Dedifferentiated amniotic fluid mesenchymal stem cell (primary cell): Measurements from ENCODE around the gene MTX1.
"Not testable (repeated sequence)": the region's sequence is repeated elsewhere in the genome, so short reads cannot be mapped to it uniquely, and the experiment has no call there.

Experiments
- DNase-seq: peaks from one replicate; pipeline ENCODE4 v3.0.0-alpha.2; 2016; ENCODE audit errors: extremely low spot score

MTX1 gene

GRCh38 chr1:155208541-155209311, at the start of gene MTX1:
Gene MTX1, plus strand, starts transcription at chr1:155208695. Its CDS starts 110 bp downstream, at chr1:155208805.
- DNase-seq = peak; percentile 82

DNA sequence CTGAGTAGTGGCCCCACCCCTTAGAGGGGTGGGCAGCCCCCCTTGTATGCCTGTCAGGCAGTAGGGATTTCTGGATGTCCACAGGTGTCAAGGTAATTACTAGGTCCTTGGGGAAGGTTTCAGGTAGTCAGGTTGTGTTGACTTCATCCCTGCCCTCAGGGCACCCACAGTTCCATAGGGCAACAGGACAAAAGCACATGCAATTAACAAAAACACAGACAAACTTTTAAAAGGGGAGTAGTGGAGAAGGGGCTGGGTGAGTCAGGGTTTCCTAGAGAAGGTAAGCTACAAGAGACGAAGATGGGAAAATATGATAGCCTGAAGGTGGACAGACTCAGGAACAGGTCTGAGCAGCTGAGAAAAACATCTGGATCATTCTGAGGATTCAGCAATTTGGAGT, 49.5 kb upstream of the MTX1 start:
- DNase-seq = no peak

- DNase-seq = no peak
These were observed 48.4 kb upstream of the MTX1 start for GRCh38 chr1:155160128-155160527.

DNA sequence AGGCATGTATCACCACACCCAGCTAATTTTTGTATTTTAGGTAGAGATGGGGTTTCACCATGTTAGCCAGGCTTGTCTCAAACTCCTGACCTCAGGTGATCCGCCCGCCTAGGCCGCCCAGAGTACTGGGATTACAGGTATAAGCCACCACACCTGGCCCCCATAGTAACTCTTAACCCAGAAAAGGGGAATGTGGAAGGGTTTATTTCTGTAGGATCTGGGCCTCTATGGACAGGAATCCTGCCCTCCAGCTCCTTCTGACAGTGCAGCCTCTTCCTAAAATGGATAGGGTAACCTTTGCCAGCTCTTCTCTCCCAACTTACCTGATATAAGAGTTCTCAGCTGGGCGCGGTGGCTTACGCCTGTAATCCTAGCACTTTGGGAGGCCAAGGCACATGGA, 45.9 kb upstream of the MTX1 start:
- not testable (repeated sequence) for DNase-seq

DNA sequence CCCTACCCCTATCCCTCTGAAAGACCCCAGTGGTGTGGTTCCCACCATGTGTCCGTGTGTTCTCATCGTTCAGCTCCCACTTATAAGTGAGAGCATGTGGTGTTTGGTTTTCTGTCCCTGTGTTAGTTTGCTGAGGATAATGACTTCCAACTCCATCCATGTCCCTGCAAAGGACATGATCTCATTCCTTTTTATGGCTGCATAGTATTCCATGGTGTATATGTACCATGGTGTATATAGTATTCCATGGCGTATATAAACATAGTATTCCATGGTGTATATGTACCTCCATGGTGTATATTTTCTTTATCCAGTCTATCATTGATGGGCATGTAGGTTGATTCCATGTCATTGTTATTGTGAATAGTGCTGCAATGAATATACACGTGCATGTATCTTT, 44.7 kb upstream of the MTX1 start:
- DNase-seq = not testable (repeated sequence)

DNA sequence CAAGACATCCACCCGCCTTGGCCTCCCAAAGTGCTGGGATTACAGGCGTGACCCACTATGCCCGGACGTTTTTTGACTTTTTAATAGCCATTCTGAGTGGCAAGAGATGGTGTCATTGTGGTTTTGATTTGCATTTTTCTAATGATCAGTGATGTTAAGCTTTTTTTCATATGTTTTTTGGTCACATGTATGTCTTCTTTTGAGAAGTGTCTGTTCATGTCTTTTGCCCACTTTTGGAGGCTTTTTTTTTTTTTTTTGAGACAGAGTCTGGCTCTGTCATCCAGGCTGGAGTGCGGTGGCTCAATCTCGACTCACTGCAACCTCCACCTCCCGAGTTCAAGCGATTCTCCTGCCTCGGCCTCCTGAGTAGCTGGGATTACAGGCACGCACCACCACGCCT, 43.9 kb upstream of the MTX1 start:
- not testable (repeated sequence) for DNase-seq

- no peak for DNase-seq
These were observed 42.4 kb upstream of the MTX1 start for GRCh38 chr1:155166051-155166470.

DNA sequence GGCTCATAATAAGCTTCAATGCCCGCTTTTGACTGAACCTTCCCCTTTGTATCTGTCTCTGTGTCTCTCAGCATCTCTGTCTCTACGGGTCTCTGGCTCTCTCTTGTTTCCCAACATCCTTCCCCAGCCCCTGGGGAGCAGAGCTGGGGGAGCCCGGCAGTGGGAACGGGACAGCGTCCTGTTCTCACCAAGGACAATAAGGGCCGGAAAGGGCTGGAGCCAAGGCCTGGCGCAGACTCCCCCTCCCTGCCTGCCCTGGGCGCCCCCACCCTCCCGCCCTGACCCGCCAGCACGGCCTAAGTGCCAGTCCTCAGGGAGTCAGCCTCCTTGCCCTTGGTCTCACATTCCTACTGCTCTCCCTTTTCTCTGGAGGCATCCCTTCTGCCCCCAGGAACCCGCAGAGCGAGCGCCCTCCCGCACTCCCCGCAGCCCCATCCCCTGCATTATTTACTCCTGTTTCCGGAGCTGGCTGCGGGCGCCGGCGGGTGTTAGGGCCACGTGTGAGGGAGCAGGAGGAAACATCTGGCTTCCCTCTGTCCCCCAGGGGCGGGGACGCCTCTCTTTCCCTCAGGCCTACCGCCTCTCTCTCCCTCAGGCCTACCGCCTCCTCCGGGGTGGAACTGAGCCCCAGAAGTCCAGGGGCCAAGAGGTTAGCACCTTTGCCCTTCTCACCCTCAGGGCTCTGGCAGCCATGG, 41.9 kb upstream of the MTX1 start:
- no peak for DNase-seq

- peak; percentile 69 for DNase-seq
These were observed 41.1 kb upstream of the MTX1 start for GRCh38 chr1:155167166-155168104.

DNA sequence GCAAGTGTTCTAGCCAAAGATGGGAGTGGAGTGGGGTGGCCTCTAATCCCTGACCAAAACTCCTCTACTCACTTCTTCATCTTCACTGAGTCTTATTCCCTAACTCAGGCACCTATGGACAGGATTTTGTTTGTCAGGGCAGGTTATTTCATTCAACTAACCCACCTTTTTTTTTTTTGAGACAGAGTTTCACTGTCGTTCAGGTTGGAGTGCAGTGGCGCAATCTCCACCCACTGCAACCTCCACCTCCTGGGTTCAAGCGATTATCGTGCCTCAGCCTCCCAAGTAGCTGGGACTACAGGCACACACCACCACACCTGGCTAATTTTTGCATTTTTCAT, 40.4 kb upstream of the MTX1 start:
- DNase-seq = not testable (repeated sequence)

DNA sequence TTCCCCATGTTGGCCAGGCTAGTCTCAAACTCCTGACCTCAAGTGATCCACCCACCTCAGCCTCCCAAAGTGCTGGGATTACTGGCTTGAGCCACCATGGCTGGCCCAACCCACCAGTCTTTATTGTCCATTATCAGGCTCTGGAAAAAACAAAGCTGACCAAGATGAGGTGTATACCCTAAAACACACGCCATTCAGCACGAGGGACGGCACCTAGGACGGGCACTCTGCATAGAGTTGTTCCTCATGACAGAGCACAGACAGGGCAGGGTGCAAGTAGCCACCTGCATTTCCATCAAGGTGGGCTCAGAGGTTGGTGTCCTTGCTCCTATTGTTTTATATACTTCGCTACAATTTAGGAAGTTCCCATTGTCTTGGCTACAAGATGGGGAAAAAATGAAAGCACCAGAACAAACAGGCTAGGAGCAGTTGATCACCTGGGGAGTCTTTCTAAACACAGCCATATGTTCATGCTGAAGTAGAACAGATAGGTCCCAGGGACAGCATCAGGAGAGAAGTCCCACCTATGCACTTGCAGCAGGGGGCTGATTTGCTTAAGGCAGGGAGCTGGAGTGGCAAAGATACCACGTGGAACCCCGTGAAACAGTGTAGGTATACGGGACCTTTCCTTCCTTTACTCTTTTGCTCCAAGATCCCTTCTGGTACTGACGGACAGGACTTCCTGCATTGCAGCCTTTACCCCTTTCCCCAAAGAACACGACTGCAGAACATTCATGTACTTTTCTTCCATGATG, 39.9 kb upstream of the MTX1 start:
- no peak for DNase-seq

DNA sequence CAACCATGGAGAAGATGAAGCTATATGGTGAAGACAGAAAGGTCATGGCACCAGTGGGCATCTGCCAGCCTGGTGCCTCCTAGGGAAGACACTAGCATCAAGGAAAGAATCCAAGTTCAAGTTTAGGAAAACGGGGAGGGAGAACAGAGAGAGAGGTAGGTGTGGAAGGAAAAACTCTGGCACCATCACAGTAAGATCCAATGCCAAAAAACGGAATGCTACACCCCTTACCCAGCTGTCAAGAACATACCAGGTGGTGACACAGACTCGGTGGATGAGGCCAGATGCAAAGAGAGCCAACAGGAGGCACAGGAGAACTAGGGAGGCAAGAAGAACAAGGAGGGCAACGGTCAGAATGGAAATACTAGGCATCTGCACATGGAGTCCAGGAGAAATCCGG, 39.0 kb upstream of the MTX1 start:
- DNase-seq = no peak

DNA sequence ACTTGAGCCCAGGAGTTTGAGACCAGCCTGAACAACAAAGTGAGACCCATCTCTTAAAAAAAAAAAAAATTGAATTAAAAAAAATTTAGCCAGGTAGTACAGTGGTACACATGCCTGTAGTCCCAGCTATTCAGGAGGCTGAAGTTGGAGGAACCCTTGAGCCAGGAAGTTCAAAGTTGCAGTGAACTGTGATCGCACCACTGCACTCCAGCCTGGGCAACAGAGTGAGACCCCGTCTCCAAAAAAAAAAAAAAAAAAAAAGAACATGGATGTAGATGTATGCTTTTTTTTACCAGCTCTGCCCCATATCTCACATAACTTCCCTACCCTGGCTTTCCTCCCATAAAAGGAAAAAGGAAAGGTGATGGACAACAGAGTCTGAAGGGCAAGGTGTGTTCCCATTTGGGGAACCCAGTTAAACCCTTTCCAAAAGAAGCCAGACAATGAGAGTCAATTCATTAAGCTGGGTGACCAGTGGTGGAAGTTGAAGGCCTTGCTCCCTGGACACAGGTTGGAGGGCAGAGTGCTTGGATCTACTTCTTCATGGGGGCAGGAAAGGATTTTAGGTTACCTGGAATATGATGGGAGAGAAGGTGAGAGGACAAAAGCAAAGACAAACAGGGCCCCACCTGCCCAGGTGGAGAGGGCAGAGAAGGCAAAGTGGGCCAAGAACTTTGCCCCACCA, 38.3 kb upstream of the MTX1 start:
- DNase-seq = no peak

- DNase-seq = no peak
These were observed 37.7 kb upstream of the MTX1 start for GRCh38 chr1:155170806-155171205.

DNA sequence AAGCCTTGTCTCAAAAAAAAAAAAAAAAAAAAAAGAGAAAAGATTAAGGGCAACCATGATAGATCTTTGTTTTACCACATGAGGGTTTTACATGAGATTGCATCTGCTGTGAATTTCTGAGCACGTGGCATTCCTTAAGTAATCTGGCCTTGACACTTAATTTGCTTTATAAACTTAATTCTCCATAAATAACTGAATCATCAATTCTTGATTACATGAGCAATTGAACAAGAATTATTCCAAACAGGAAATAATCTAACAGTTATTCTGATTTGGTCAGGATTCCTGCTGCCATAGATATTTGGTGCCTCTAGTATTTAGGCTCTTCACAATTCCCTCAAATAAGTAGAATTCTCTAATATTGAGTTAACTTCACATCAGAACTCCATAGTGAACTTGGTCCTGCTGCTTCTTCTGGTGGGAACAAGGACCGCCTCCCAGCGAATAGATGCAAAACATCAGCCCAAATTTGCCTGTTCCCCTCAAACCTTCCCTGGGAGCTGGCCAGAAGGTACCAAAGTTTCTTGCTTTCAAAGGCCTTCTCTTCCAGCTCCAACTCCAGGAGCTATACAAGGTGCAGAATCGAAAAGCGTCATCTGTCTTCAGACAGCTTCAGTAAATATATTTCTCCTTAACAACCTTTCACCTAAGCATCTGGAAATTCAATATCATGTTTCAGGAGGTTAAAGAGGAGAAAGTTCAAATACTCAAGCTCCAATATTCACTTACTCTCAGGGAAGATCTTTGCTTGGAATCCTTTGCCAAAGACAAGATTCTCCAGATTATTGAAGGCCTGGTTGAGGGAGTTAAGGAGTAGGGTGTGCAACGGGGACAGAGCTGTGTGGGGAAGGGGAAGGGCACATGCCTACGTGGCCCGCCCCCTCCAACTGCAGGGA, 36.4 kb upstream of the MTX1 start:
- DNase-seq = no peak

- peak; percentile 96 for DNase-seq
These were observed 35.6 kb upstream of the MTX1 start, which contains the start of gene KRTCAP2 for GRCh38 chr1:155172732-155173477. Gene KRTCAP2, minus strand, starts transcription at chr1:155173304. Its CDS starts 80 bp downstream, at chr1:155173224.

DNA sequence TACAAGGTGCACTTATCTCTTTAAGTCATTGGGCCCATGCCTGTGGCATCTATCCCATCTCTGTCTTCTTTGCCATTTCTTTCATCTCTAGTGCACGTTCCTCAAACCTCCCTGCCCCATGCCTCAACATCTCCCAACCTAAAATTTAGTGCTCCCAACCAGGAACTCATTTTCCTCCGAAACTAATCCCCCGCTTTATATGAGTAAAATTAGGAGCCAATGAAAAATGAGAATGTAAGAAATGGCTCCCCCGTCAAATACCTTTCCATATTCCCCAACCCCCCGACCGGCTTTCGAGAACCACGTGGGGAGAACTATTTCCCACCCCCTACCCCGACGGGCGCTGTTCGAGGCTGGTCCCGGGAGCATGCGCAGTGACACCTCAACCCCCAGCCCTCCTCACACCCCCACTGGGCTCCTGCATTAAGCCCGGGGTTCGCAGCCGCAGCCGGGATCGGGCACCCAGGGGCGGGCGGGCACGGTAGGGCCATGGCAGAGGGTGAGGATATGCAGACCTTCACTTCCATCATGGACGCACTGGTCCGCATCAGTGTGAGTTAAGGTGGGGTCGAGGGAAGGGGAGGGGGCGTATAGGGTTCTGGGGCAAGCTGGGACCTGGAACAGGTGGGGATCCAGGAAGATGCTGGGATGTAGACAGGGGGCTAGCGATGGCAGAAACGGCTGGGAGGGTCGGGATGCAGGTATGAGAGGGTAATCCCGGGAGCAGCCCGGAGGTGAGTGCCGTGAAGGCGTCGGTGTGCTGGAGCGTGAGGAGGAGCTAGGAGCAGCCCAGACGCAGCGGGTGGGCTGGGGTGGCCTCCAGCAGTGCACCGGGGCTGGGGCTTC, 34.8 kb upstream of the MTX1 start, which contains the start of gene TRIM46:
TSS of gene TRIM46 (plus strand) at position 372 of the 846 bp plus-strand sequence. CDS start at position 490, 118 bp downstream.
- peak; percentile 46 for DNase-seq
